Activated T-helper 1 cell treated with anti-CD3 and anti-CD28 coated beads, Interleukin-2, amount 50 U/mL, for 16 hours (primary cell): ENCODE results near the gene SLC6A20.
"Not testable (repeated sequence)": the region's sequence is repeated elsewhere in the genome, so short reads cannot be mapped to it uniquely, and the experiment has no call there.

ENCODE experiments used
- DNase-seq, 2 donors: peaks; one replicate each; pipeline ENCODE4 v3.0.0-alpha.2; 2020; ENCODE audit warnings: low read depth in 1 of 2, low spot score in 1 of 2

Gene SLC6A20

DNA sequence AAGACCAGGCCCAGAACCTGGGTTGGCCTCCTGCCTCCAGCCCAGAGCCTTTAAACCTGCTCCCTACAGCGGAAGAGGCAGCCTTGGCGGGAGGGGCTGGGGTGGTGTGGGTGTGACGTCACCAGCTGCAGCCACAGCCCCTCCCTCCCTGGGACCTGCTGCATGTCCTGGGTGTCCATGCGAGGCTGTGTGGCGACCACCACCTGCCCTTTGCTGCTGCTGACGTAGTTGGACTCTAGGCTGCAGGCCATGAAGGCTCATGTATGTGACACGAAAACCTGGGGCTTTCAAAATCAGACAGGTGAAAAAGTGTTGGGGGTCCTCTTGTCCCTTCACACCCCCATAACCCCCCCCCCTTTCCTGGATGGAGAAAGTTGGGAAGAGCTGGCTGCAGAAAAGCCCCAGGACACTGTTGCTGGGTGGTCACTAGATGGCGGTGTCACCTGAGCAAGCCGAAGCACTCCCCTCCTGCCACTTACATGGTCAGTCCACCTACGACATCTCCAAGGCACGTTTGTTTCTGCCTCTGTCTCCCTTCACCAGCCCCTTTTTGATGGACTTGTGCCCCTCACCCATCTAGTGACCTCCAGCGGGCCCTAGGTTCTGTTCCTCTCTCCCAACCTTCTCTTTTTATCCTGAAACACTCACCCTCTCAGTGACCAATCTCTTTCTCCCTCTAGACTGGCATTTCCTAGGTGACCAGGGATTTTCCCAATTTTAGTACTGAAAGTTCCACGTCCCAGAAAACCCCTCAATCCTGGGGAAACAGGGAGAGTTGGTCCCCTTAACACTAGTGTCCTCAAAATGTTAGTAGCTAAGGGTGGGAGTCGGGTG lies 35.2 kb downstream of the SLC6A20 start:
- DNase-seq = peak in 1 of 2 donors; percentile 13

- no peak for DNase-seq
These were observed 36.5 kb downstream of the SLC6A20 start for GRCh38 chr3:45759851-45760250.

DNA sequence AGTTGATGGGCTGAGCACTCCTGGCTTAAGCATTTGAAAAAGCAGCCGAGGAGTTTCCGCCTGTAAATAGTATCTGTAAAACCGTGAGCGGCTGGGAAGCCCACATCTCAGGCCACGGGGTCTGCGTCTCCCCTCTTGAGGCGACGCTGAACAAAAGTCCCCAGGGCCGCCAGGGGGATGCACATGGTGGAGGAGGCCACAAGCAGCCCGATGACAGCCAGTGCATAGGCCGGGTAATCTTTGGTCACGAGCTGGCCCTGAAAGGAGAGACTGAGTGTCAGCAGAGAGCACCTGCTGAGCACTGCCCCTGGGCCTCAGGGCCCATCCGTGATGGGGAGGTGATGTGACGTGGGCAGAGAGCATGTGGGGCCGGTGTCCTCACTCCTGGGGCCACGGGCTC lies 37.5 kb downstream of the SLC6A20 start:
- DNase-seq = no peak

DNA sequence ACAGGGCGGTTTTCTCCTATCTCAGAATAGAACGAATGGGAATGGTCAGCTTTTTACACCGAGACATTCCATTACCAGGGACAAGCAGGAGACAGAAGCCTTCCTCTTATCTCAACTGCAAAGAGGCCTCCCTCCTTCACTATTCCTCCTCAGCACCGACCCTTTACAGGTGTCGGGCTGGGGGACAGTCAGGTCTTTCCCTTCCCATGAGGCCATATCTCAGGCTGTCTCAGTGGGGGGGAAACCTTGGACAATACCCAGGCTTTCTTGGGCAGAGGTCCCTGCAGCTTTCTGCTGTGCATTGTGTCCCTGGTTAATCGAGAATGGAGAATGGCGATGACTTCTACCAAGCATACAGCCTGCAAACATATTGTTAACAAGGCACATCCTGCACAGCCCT lies 39.2 kb downstream of the SLC6A20 start:
- DNase-seq = not testable (repeated sequence)

DNA sequence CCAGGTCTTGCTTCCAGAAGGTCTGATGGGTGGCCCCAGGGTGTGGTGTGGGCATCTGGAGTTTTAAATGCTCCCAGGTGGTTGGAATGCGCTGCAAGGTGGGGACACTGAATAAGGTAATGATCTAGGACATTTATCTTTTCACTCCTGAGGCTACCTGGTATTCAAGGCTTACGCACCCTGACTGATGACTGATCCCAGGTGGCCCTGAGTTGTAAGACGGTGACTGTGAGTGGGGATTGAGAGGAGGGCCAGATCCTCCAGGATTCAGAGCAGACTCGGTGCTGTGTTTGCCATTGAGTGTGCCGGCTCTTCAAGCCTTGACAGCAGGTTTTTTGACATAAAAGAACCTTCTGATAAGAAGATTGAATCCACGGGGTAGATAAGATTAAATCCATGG lies 40.3 kb downstream of the SLC6A20 start:
- no peak for DNase-seq

DNA sequence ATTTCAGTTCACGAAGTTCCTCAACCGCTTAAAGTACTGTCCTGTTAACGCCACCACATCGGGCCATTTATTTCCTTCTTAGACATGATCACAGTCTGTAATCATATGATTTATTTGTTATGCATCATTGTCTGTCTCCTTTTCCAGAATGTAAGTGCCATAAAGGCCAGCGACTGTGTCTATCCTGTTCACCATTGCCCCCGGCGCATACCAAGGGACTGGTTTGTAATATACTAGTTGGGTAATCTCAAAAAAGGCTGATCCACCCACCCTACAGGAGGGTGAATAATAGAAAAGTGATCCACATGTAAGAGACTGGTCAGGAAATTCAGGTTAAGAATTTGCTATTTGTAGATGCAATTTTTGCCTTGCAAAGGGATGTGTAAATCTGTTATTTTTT lies 41.9 kb downstream of the SLC6A20 start:
- no peak for DNase-seq

DNA sequence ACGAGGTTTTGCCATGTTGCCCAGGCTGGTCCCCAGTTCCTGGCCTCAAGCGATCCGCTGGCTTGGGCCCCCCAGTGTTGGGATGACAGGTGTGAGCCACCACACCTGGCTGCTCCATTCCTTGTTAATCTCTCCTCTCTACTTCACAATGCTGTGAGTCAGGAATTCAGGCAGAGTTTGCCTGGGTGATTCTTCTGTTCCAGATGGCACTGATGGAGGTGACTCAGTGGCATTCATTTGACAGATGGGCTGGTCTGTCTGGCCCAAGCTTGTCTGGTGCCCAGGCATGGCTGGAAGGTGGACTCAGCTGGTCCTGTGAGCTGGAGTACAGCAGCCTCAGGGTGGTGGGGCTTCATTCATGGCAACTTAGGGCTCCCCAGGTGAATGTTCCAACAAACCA lies 43.2 kb downstream of the SLC6A20 start:
- no peak for DNase-seq

- no peak for DNase-seq
These were observed 44.6 kb downstream of the SLC6A20 start for GRCh38 chr3:45751537-45752242.

GRCh38 chr3:45749880-45750279 lies 46.5 kb downstream of the SLC6A20 start:
- no peak for DNase-seq

- not testable (repeated sequence) for DNase-seq
These were observed 47.2 kb downstream of the SLC6A20 start for GRCh38 chr3:45749036-45749600.

- DNase-seq = no peak
These were observed 48.3 kb downstream of the SLC6A20 start for GRCh38 chr3:45748068-45748467.

GRCh38 chr3:45746777-45747622 lies 49.3 kb downstream of the SLC6A20 start:
- DNase-seq = no peak

DNA sequence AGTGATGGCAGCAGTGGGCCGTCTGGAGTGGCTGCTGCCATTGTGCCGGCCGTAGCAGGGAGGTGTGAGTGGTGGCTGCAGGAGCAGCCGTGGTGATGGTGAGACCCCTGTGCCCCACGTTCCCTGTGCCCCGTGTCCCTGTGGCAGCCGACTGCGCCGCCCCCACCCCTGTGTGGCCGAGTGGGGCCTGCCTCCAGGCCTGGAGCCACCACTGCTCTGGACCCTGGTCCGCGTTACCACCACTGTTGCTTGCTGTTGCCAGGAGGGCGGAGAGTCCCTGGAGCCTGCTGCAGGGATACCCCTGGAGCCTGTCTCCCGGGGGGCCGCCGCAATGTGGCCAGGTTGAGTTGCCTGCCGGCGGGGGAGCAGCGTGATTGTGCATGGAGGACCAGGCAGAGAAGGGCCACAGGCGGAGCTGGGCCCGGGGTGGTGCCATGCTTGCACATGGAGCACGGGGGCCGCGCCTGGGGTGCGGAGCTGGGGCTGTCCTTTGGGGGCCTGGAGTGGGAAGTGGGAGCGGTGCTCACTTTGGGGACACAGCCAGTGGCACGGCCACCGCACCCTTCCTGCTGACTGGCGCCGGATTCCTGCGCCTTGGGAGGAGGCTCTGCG lies 50.1 kb downstream of the SLC6A20 start:
- DNase-seq = no peak

DNA sequence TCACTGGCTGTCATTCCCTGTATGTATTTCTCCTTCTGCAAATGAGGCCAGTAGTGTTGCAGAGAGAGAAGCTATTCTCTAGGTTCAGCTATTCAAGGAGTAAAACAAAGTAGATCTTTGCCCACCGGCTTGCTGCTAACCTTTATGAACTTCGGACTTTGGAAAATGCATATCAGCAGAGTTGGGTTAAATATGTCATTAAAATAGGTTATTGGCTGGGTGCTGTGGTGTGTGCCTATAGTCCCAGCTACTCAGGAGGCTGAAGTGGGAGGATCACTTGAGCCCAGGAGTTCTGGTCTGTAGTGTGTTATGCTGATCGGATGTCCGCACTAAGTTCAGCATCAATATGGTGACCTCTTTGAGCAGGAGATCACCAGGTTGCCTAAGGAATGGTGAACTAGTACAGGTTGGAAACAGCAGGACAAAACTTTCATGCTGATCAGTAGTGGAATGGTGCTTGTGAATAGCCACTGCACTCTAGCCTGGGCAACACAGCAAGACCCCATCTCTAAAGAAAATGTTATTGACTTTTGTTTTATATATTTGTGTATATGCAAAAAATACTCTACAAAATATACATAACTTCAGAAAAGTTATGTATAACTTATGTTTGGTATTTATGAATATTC lies 53.8 kb downstream of the SLC6A20 start:
- no peak for DNase-seq

DNA sequence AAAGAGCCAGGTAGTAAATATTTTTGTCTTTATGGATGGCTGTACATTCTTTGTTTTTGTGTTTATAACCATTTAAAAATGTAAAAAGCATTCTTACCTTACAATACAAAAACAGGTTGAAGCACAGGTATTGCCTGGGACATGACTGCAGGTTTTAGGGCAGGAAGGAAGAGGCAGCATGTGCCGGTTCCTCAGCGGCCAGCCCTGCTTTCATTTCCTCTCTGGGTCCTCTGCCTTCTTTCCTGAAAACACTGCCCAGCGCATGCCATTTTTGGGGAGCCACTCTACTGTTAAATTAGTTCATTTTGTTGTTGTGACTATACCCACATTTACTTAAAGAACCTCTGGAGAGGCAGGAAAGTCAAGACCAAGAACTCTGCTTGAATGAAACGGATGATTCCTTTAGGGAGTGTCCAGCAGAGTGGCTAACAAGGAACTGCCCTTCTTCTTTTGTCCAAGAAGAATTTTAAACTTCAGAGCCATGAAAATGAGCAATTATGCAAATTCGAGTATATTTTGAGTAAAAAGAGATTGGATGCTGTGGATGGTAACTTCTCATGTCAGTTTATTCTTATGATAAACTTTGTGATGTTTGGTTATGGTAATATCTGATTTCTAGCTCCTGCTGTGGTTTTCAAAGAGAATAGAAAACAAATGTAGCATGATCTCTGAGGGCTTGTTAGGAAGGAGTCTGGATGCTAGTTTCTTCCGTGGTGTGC lies 54.4 kb downstream of the SLC6A20 start:
- DNase-seq = no peak

GRCh38 chr3:45741247-45741646 lies 55.1 kb downstream of the SLC6A20 start:
- DNase-seq = no peak

DNA sequence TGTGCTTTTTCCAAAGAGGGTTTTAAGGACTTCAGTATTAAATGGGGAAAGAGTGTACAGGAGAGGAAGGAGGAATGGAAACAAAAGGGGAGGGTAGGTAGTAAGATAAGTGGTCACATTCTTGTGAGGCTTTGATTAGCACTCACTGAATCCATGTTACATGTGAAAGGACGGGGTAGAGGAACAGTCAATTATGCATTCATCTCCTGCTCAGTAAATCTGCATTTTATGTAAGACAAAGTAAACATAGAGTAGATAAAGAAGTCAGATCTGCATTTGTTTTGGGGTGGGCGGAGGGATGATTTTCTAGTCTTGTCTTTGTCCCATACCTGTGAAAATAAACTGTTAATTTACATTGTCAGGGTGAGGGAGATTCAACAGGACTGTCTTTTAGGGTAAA lies 56.3 kb downstream of the SLC6A20 start:
- DNase-seq = no peak

DNA sequence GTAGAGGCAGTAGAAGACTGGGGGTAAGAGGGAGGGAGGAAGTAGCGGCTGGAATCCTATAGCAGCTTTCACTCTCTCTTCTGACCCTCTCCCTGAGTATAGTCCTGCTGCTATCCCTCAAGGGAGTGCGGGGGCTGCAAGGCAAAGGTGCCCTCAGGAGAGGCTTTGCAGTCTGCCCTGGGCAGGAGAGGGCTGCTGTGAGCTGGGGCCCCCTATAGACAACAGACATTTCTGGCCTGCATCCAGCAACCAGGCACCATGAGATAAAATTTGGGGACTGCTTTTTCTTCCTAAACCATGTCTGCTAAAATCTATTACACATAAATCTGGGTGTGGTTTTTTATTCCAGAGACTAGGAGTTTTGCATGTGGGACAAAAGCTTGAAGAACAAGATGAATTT lies 59.1 kb downstream of the SLC6A20 start:
- no peak for DNase-seq

- DNase-seq = no peak
These were observed 59.6 kb downstream of the SLC6A20 start for GRCh38 chr3:45736707-45737106.
